ENCODE measurements around the gene RBMXL3.

The RBMXL3 gene

DNA sequence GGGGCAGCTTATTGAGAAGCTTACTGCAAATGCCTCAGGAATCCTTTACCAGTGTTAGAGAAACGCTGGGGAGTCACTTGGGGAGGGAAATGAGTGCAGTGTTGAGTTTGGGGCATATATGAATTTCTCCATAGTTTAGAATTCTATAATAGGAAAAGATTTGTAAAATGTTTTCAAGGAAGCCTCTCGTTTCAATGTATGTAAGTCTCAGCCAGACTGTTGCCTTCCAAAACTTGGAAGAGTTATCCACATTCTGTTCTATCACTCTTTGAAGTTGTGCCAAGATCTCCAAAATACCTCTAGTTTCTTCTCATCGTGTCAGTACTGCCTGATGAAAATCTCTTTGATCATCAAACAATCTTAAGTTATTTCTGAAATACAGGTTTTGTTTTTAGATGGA lies 45.3 kb downstream of the RBMXL3 start:
- no peak for DNase-seq

DNA sequence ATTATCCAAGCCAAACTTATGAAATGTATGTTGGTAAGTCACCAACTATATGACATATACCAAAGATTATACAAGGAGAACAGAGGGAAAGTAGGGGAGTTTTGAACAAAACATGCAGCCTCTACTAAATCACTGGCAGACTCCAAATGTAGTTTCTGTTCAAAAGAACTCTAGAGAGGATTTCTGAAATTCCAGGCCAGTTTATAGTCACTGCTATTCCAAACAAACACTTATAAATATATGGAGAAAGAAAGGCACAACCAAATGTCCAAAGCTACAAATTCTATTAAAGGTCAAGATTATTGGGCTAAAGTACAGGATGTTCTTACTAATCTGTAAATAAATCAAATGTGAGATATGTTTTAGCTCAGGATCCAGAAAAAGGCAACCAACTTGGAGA lies 47.4 kb downstream of the RBMXL3 start:
- DNase-seq = no peak

DNA sequence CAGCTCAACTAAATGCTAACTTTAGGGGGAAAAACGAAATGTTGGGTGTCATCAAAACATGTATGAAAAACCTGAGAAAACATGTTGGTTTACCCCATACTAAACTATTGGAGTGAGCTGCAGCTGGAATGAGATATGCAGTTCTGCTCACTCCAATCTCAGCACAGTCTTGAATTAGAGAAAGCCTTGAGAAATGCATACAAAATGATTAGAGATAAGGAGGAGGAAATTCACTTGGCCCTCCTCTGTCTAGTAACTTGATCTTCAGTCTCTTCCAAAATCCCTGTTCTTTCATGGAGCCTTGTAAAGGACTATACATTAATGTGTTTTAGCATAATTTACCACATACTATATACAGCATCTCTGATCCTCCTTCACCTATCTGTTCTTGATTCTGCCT lies 47.8 kb downstream of the RBMXL3 start:
- no peak for DNase-seq
